ENCODE measurements around the gene XRCC4. TPM values are rescaled to one million over a fixed set of nuclear protein-coding genes. Genes with fewer than 3 reads are reported as not detected.
"Not testable (repeated sequence)": the region's sequence is repeated elsewhere in the genome, so short reads cannot be mapped to it uniquely, and the experiment has no call there.

Gene XRCC4
- total RNA-seq, 1 experiment from 2014 or later: 17.3 TPM

DNA sequence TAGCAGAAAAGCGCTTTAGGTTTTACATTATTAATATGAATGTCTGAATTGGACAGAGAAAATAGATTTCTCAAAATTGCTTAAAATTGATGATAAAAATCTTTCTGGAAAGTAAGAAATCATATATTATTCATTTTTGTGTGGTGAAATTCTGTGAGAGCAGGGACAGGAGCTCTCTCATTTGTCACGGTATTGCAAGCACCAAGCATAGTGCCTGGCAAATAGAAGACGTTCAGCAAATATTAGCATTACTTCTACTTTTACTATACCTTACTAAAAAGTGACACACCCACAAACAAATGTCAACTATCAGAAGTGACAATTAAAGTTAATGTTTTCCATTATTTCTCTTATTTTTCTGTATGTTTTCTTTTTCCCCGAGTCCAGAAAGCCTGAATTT, 69.1 kb downstream of the XRCC4 start:
- H3K4me3 ChIP-seq: no peak overlapping the region
- DNase-seq: no peak
- H3K27me3 ChIP-seq: no peaks in the 10 kb centered on the region
- no peaks in the 10 kb centered on the region for H3K9me3 ChIP-seq
- no peaks in the 10 kb centered on the region for H3K36me3 ChIP-seq

- DNase-seq: no peak
- no peaks in the 10 kb centered on the region for H3K9me3 ChIP-seq
- no peak overlapping the region for H3K4me3 ChIP-seq
- no peaks in the 10 kb centered on the region for H3K27me3 ChIP-seq
- H3K36me3 ChIP-seq: no peaks in the 10 kb centered on the region
Observed at GRCh38 chr5:83147593-83147992, 70.2 kb downstream of the XRCC4 start.

GRCh38 chr5:83148370-83148769, 71.0 kb downstream of the XRCC4 start:
- DNase-seq: no peak
- H3K9me3 ChIP-seq: no peaks in the 10 kb centered on the region
- H3K27me3 ChIP-seq: no peaks in the 10 kb centered on the region
- H3K4me3 ChIP-seq: no peak overlapping the region
- H3K36me3 ChIP-seq: no peaks in the 10 kb centered on the region

GRCh38 chr5:83149671-83150070, 72.3 kb downstream of the XRCC4 start:
- Histone ChIP-seq H3K4me3 (no peak overlapping the region), H3K9me3 (no peaks in the 10 kb centered on the region), H3K36me3 (no peaks in the 10 kb centered on the region), H3K27me3 (no peaks in the 10 kb centered on the region)
- peak; percentile 41 for DNase-seq

DNA sequence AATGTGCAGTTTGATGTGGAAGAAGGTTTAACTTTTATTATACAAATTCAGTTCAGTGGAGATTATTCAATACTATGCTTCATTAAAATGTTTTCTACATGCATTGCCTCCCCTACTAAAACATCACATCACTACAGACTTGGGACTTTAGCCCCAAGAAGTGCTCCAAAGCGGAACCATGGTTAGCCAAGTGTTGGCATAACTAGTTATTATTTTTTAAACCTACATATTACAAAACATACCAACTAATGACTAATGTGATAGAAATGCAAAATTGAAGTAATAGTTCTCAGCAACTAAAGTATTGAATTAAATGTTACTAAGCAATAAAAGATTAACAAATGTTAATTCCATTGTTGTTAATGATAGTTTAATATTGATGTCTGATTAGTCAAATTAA, 74.5 kb downstream of the XRCC4 start:
- DNase-seq: no peak
- H3K9me3 ChIP-seq: no peaks in the 10 kb centered on the region
- H3K27me3 ChIP-seq: no peaks in the 10 kb centered on the region
- no peak overlapping the region for H3K4me3 ChIP-seq
- H3K36me3 ChIP-seq: no peaks in the 10 kb centered on the region

- not testable (repeated sequence) for H3K4me3 ChIP-seq, DNase-seq, H3K36me3 ChIP-seq, H3K9me3 ChIP-seq, H3K27me3 ChIP-seq
Observed at GRCh38 chr5:83152996-83153395, 75.6 kb downstream of the XRCC4 start.

- no peaks in the 10 kb centered on the region for H3K9me3 ChIP-seq
- no peak for DNase-seq
- no peaks in the 10 kb centered on the region for H3K27me3 ChIP-seq
- H3K36me3 ChIP-seq: no peaks in the 10 kb centered on the region
- no peak overlapping the region for H3K4me3 ChIP-seq
Observed at GRCh38 chr5:83156001-83156400, 78.7 kb downstream of the XRCC4 start.

DNA sequence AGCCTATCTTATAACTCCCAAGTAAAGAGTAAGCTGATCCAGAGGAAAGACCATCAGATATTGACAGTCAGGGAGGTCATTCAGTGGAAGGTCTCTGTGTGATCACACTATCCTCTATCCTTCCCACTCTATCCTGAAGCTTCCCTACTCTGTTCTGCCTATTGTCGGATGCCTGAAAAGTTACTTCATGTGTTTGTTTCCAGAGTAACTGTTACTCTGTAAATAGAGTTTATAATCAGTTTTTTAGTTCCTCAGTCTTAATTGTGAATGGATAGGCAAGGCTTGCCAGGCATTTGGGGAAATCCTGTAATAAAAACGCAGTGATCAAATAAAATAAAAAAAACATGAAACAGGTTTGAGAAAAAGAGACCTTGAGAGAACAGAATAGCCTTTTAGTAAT, 79.8 kb downstream of the XRCC4 start:
- Histone ChIP-seq H3K4me3 (no peak overlapping the region), H3K36me3 (no peaks in the 10 kb centered on the region), H3K9me3 (no peaks in the 10 kb centered on the region), H3K27me3 (no peaks in the 10 kb centered on the region)
- no peak for DNase-seq

DNA sequence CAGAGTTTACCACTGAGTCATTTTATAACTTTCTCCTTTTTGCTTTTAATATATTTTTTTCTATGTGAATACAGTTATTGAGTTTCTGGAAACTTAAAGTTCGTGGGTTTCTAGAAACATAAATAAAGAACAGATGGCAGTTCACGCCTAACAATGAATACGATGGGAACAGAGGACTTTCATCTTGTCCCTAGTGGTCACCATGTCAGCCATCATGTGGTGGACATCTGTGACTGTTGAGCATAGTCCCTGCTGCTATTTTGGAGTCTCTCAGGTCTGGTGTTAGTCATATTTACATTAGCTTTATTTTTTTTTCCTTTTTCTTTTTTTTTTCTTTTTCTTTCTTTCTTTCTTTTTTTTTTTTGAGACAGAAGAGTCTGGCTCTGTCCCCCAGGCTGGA, 85.3 kb downstream of the XRCC4 start:
- DNase-seq: no peak
- no peaks in the 10 kb centered on the region for H3K27me3 ChIP-seq
- no peaks in the 10 kb centered on the region for H3K36me3 ChIP-seq
- H3K4me3 ChIP-seq: no peak overlapping the region
- no peaks in the 10 kb centered on the region for H3K9me3 ChIP-seq

DNA sequence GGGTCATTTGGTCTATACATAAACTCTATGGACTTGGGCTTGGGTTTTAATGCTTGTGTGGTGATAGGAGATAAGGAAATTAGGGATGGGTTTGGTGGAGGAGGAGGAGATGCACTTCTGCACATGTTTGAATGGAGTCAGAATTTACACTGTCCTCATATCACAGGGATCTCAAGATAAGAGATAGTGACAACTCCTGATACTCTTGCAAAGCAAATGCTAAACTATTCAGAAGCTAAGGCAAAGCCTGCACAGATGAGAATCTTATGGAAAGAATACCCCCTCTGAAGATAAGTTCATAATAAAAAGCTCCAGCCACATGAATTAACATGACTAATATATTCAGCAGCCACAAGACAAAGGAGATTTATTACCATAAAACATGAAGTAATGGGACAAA, 90.2 kb downstream of the XRCC4 start:
- Histone ChIP-seq H3K36me3 (no peaks in the 10 kb centered on the region), H3K9me3 (no peaks in the 10 kb centered on the region), H3K27me3 (no peaks in the 10 kb centered on the region), H3K4me3 (no peak overlapping the region)
- DNase-seq: no peak

- no peak for DNase-seq
- H3K9me3 ChIP-seq: no peaks in the 10 kb centered on the region
- H3K27me3 ChIP-seq: no peaks in the 10 kb centered on the region
- no peak overlapping the region for H3K4me3 ChIP-seq
- no peaks in the 10 kb centered on the region for H3K36me3 ChIP-seq
Observed at GRCh38 chr5:83169571-83170337, 92.4 kb downstream of the XRCC4 start.

DNA sequence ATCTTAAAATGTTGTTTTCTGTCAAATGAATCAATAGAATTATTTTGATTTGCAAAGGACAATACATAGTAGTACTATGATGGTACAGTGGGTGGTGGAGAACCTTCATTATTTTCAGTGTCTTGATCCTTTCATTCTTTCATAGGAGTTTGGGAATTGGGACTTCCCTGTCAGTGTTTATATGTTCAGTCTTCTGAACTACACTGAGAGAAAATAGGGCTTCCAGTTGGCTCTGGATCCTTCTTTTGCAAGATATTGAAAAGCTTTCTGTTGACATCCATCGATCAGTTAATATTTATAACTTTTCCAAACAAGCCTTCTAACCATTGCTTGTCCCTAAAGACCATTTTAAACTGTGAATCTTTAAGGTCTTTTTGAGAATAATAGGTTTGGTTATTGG, 94.7 kb downstream of the XRCC4 start:
- Histone ChIP-seq H3K9me3 (no peaks in the 10 kb centered on the region), H3K36me3 (no peaks in the 10 kb centered on the region), H3K4me3 (no peak overlapping the region), H3K27me3 (no peaks in the 10 kb centered on the region)
- no peak for DNase-seq

DNA sequence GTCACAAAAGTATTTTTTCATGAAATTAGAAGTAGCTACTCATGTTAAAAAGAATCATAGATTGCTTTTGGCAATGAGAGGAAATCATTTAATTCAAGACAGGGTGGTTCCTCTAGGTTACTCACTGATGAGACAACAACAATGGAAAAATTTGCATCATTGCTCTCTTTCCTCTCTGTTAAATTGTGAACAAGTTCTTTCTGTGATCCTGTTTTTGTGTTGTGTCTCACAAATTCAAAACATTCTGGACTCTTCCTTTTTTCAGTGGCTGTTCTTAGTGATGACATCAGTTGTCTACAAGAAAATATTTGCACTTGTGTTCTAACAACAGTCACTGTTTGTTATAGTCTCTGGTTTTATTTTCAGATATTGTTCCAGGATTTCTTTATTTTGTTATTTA, 95.3 kb downstream of the XRCC4 start:
- DNase-seq: no peak
- H3K4me3 ChIP-seq: no peak overlapping the region

DNA sequence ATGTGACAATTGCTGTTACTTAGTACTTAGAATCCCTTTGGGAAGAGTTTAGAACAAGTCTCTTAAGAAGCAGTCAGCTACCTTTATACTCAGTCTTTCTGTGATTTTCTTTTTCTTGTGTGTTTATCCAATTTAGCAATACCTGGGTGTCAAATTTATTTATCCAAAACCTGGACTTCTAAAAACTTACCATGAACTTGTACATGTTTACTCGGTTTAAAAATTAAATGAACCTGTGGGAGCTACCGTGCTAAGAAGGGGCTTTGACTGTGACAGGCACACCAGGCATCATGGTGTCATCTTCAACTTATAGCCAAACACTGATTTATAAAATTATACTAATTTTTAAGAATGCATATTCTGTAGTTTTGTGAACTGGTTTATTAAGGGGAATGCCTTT, 96.5 kb downstream of the XRCC4 start:
- Histone ChIP-seq H3K9me3 (no peaks in the 10 kb centered on the region), H3K36me3 (no peaks in the 10 kb centered on the region), H3K27me3 (no peaks in the 10 kb centered on the region), H3K4me3 (no peak overlapping the region)
- DNase-seq: no peak

More for the DNA sequence above, 95.3 kb downstream of the XRCC4 start:
- no peaks in the 10 kb centered on the region for H3K36me3 ChIP-seq
- no peaks in the 10 kb centered on the region for H3K27me3 ChIP-seq
- H3K9me3 ChIP-seq: no peaks in the 10 kb centered on the region

DNA sequence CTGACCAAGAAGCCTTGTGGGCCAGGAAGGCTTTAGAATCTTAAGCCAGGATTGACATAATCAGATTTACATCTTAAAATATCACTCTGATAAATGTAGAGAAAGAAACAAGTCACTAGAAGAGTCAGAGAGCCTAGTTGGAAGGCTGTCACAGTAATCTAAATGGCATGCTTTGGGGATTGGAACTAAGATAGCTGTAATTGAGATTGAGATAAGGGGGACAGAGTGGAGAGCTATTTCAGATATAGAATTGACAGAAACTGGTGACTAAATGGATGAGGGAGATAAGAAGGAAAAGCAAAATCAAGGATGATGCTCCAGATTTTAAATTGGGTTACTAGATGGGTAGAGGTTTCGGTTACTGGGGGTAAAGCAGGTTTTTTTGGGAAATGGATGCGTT, 100.5 kb downstream of the XRCC4 start:
- no peaks in the 10 kb centered on the region for H3K36me3 ChIP-seq
- no peaks in the 10 kb centered on the region for H3K9me3 ChIP-seq
- DNase-seq: no peak
- no peaks in the 10 kb centered on the region for H3K27me3 ChIP-seq
- no peak overlapping the region for H3K4me3 ChIP-seq

DNA sequence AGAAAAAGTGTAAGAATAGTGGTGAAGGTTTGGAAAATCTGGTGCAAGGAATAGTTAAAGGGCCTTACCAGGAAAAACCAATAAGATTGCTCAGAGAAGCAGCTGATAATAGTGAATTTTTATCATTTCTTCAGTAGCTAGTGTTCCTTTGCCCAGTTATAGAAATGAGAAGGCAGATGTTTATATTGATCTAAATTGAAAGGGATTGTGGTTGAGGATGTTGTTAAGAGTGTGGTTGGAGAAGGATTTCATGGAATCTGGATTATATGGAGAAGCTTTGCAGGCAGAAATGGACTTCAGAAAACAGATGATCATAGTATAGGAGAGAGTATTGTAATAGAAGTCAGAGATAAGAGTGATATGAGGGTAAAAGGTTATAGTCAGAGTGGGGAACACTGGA, 102.6 kb downstream of the XRCC4 start:
- Histone ChIP-seq H3K4me3 (no peak overlapping the region), H3K36me3 (no peaks in the 10 kb centered on the region), H3K9me3 (no peaks in the 10 kb centered on the region), H3K27me3 (no peaks in the 10 kb centered on the region)
- no peak for DNase-seq

- DNase-seq: no peak
- H3K27me3 ChIP-seq: no peaks in the 10 kb centered on the region
- no peaks in the 10 kb centered on the region for H3K36me3 ChIP-seq
- H3K9me3 ChIP-seq: peaks cover 2% of the 10 kb centered on the region; the same call in 1 of the 2 replicates
- H3K4me3 ChIP-seq: no peak overlapping the region
Observed at GRCh38 chr5:83184534-83184933, 107.2 kb downstream of the XRCC4 start.

GRCh38 chr5:83192947-83193346, 115.6 kb downstream of the XRCC4 start:
- DNase-seq: no peak
- no peaks in the 10 kb centered on the region for H3K9me3 ChIP-seq

More at GRCh38 chr5:83192947-83193346, 115.6 kb downstream of the XRCC4 start:
- Histone ChIP-seq H3K4me3 (no peak overlapping the region), H3K36me3 (no peaks in the 10 kb centered on the region), H3K27me3 (no peaks in the 10 kb centered on the region)
